Prostate gland (tissue), 2 donors: ENCODE results near the gene MAD1L1.

Experiments used
- POLR2A ChIP-seq: fragments of 450-650 bp; IDR thresholded peaks from one replicate; pipeline ENCODE4 v1.6.1; 2016; ENCODE audit warnings: antibody characterized with exemption, mild to moderate bottlenecking
- TF ChIP-seq, protein P1 (sequence below), 4 experiments: fragments of 200-600 bp in 2 of 4; fragments of 450-650 bp in 2 of 4; sonication (generic) in 2 of 4; IDR thresholded peaks; 1 replicate in 3 of 4; 2 replicates in 1 of 4; pipeline ENCODE4 v1.5.1; 2016 to 2019; ENCODE audit warnings: antibody characterized with exemption in 4 of 4, mild to moderate bottlenecking in 2 of 4, moderate library complexity in 2 of 4

GRCh38 chr7:2193575-2194305, 39.0 kb downstream of the MAD1L1 start:
- TF ChIP-seq POLR2A, result no peak
- TF ChIP-seq, protein P1, sequence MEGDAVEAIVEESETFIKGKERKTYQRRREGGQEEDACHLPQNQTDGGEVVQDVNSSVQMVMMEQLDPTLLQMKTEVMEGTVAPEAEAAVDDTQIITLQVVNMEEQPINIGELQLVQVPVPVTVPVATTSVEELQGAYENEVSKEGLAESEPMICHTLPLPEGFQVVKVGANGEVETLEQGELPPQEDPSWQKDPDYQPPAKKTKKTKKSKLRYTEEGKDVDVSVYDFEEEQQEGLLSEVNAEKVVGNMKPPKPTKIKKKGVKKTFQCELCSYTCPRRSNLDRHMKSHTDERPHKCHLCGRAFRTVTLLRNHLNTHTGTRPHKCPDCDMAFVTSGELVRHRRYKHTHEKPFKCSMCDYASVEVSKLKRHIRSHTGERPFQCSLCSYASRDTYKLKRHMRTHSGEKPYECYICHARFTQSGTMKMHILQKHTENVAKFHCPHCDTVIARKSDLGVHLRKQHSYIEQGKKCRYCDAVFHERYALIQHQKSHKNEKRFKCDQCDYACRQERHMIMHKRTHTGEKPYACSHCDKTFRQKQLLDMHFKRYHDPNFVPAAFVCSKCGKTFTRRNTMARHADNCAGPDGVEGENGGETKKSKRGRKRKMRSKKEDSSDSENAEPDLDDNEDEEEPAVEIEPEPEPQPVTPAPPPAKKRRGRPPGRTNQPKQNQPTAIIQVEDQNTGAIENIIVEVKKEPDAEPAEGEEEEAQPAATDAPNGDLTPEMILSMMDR (IDR thresholded peaks at IDR 0.05), result no peak
